Nephron (organoid): ENCODE results near the gene SLC22A3.
A peak's percentile ranks its signal among the peaks of the same experiment; 100 is the strongest.

Experiments used
- H3K27ac Mint-ChIP-seq, 3 experiments: 2 replicates each; pipeline ENCODE4 v1.8.0; 2020; ENCODE audit warnings: mixed read lengths in 3 of 3, mild to moderate bottlenecking in 2 of 3, moderate library complexity in 1 of 3
- H3K27me3 Mint-ChIP-seq: 2 replicates; pipeline ENCODE4 v1.8.0; 2021; ENCODE audit warnings: low read depth, mild to moderate bottlenecking, moderate library complexity, mixed read lengths
- H3K36me3 Mint-ChIP-seq: 2 replicates; pipeline ENCODE4 v1.8.0; 2020; ENCODE audit warnings: low read depth, mixed read lengths
- H3K4me1 Mint-ChIP-seq: 2 replicates; pipeline ENCODE4 v1.8.0; 2020; ENCODE audit warnings: mixed read lengths
- H3K4me3 Mint-ChIP-seq, 3 experiments: 2 replicates each; pipeline ENCODE4 v1.8.0; 2020; ENCODE audit warnings: mild to moderate bottlenecking in 3 of 3, mixed read lengths in 3 of 3, moderate library complexity in 2 of 3
- H3K9me3 Mint-ChIP-seq: 2 replicates; pipeline ENCODE4 v1.8.0; 2020; ENCODE audit warnings: mixed read lengths
- TF ChIP-seq, protein P1 (sequence below), 3 experiments: fragments of 200-600 bp; sonication (generic); IDR thresholded peaks; one replicate each; pipeline ENCODE4 v1.5.0; 2021; ENCODE audit warnings: antibody characterized with exemption in 3 of 3; ENCODE audit not compliant: unreplicated experiment in 3 of 3

The SLC22A3 gene

DNA sequence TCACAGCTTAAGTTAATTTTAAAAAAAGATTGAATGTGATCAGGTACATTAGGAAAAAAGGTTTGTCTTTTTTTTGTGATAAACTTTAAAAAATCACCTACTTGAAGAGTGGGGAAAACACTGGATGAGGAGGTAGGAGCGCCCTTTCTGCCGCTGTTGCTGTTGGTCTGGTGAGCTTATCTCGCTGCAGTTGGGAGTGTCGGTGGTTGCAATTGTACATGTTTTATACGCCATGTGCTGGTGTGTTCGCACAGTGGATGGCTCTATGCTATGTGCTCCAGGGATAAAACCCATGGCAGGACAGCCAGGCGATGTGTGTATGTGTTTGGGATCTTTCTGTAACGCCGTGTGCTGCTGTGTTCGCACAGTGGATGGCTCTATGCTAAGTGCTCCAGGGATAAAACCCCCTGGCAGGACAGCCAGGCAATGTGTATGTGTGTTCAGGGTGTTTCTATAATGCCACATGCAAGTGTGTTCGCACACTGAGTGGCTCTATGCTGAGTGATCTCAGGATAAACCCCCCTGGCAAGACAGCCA is 1.7 kb downstream of the SLC22A3 start:
- H3K27ac Mint-ChIP-seq = peak overlapping the region in 2 of 3 experiments; percentile 53 to 63
- no peaks in the 10 kb centered on the region for H3K9me3 Mint-ChIP-seq

DNA sequence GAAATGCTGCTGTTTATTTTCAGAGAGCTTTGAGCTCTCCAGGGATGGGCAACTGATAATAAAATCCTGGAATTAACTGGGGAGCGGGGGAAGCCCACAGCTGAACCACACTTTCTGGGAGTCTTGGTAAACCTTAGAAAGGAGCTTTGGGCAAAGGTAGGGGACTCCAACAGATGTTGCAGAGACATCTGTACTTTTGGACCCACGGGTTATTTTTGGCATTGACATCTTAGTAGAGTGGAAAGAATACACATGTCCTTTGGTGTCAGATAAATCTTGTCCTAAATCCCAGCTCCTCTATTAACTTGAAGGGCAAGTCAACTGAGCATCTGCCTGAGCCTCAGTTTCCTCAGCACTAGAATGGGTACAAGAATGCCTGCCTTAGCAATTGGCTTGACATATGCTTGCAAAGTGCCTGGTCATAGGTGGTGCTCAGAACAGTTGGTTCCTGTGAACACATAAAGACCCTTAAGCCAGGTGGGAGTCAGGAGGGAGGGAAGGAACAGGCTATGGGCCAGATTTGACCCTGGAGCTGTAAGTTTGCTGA is 5.8 kb downstream of the SLC22A3 start:
- Mint-ChIP-seq H3K27me3 (peaks cover 61% of the 10 kb centered on the region), H3K27ac (no peak overlapping the region), H3K9me3 (no peaks in the 10 kb centered on the region), H3K4me3 (no peak overlapping the region), H3K36me3 (no peaks in the 10 kb centered on the region), H3K4me1 (peaks cover 61% of the 10 kb centered on the region)
- TF ChIP-seq, protein P1, sequence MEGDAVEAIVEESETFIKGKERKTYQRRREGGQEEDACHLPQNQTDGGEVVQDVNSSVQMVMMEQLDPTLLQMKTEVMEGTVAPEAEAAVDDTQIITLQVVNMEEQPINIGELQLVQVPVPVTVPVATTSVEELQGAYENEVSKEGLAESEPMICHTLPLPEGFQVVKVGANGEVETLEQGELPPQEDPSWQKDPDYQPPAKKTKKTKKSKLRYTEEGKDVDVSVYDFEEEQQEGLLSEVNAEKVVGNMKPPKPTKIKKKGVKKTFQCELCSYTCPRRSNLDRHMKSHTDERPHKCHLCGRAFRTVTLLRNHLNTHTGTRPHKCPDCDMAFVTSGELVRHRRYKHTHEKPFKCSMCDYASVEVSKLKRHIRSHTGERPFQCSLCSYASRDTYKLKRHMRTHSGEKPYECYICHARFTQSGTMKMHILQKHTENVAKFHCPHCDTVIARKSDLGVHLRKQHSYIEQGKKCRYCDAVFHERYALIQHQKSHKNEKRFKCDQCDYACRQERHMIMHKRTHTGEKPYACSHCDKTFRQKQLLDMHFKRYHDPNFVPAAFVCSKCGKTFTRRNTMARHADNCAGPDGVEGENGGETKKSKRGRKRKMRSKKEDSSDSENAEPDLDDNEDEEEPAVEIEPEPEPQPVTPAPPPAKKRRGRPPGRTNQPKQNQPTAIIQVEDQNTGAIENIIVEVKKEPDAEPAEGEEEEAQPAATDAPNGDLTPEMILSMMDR (IDR thresholded peaks at IDR 0.05; ENCODE audit: unreplicated experiment in 3 of 3) = no peak

More for the DNA sequence above, 1.7 kb downstream of the SLC22A3 start:
- Mint-ChIP-seq H3K4me1 (peaks cover 37% of the 10 kb centered on the region), H3K4me3 (peak overlapping the region; percentile 79 to 87 (median 84)), H3K27me3 (peaks cover 77% of the 10 kb centered on the region), H3K36me3 (no peaks in the 10 kb centered on the region)
- TF ChIP-seq, protein P1 (IDR thresholded peaks at IDR 0.05; ENCODE audit: unreplicated experiment in 3 of 3) = no peak

DNA sequence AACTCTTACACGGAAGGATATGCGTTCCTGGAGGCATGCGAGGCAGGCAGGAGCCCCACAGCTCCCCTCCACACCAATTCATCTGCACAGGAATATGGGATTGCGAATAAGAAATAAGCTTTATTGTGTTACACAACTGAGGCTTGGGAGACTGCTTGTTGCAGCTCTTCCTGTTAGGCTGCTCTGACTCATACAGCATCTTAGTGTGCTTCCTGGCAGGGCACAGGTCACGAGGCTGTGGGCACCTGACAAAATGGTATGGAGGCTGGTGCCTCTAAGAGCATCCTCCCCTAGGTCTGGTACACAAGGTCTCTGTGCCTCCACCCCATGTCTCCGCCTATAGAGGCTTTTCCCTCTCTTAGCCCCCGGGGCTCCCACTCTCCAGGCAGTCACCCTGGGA is 6.8 kb downstream of the SLC22A3 start:
- no peak overlapping the region for H3K4me3 Mint-ChIP-seq
- H3K27me3 Mint-ChIP-seq = peaks cover 52% of the 10 kb centered on the region
- TF ChIP-seq, protein P1 (IDR thresholded peaks at IDR 0.05; ENCODE audit: unreplicated experiment in 3 of 3) = no peak
- H3K27ac Mint-ChIP-seq = no peak overlapping the region
- H3K36me3 Mint-ChIP-seq = no peaks in the 10 kb centered on the region
- peaks cover 51% of the 10 kb centered on the region for H3K4me1 Mint-ChIP-seq
- H3K9me3 Mint-ChIP-seq = no peaks in the 10 kb centered on the region

DNA sequence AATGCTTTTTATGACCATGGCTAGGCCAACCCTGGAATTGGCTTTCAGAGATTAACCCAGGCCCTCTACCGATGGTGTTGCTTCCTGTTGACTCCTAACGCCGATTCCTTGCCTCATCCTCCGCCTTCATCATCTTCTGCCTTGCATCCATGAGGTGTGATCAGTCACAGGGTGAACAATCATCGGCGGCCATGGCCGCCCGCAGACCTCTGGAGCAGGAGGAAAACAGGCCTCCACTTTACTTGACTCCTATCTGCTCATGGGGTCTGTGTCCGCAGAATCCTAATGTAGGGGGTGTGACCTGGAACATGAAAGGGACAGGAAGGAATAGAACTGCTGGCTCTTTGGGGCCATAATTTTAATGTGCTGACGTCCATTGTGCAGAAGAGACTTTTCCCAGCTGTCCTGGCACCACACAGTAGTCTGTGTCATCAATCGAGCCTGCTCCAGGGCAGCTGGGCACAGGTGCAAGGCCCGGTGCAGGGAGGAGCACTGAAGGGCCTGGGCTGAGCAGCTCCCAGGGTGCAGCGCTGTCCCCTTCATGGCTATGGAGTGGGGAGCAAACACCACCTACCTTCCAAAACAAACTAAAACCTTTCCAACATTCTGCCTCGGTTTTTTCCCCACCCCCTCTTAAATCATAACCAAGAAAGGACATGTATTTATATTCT is 8.0 kb downstream of the SLC22A3 start:
- peaks cover 45% of the 10 kb centered on the region for H3K4me1 Mint-ChIP-seq
- no peak overlapping the region for H3K4me3 Mint-ChIP-seq
- TF ChIP-seq, protein P1 (IDR thresholded peaks at IDR 0.05; ENCODE audit: unreplicated experiment in 3 of 3) = no peak
- H3K27me3 Mint-ChIP-seq = peaks cover 40% of the 10 kb centered on the region
- H3K27ac Mint-ChIP-seq = no peak overlapping the region
- no peaks in the 10 kb centered on the region for H3K9me3 Mint-ChIP-seq
- H3K36me3 Mint-ChIP-seq = no peaks in the 10 kb centered on the region

DNA sequence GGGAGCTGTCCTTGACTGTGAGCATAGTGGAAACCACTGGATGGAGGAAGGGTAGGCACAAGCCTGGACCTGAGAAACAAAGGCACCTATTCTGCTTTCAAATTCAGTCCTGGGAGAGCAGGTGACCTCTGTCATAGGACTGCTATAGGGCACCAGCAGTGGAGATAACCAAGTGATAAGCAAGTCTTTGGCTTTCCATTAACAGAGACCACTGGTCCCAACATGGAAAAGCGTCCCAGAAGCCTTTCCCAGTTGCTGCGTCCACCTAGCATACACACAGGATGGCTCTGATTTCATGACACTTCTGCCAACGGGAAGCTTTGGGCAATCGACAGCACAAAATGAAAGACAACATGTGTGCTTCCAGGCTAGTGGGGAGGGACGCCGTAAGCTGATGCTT is 8.9 kb downstream of the SLC22A3 start:
- Mint-ChIP-seq H3K4me1 (peaks cover 41% of the 10 kb centered on the region), H3K27me3 (peaks cover 31% of the 10 kb centered on the region), H3K4me3 (no peak overlapping the region), H3K27ac (no peak overlapping the region), H3K36me3 (no peaks in the 10 kb centered on the region), H3K9me3 (no peaks in the 10 kb centered on the region)
- TF ChIP-seq, protein P1 (IDR thresholded peaks at IDR 0.05; ENCODE audit: unreplicated experiment in 3 of 3) = no peak
